GM12878 (cell line): ENCODE results near the gene COX15.

Source experiments
- ATF7 ChIP-seq: fragments of 450-650 bp; IDR thresholded peaks from 2 replicates; pipeline ENCODE4 v1.6.1; 2016; ENCODE audit warnings: low read depth, mild to moderate bottlenecking
- BRCA1 ChIP-seq: IDR thresholded peaks from 2 replicates; pipeline ENCODE4 v1.6.1; 2011; ENCODE audit warnings: low read depth, low read length, improper control_type of control experiment
- CTCF ChIP-seq, 3 experiments: IDR thresholded peaks in 2 of 3; conservative IDR thresholded peaks in 1 of 3; 2 replicates each; pipeline ENCODE4 v1.5.1; 2011; ENCODE audit warnings: low read depth in 3 of 3, low read length in 3 of 3, mild to moderate bottlenecking in 3 of 3, control low read depth in 2 of 3, moderate library complexity in 2 of 3, inconsistent platforms in 1 of 3, mixed read lengths in 1 of 3; ENCODE audit not compliant: control insufficient read depth in 2 of 3, insufficient read depth in 1 of 3; ENCODE audit errors: extremely low read depth in 1 of 3
- EZH2 ChIP-seq: IDR thresholded peaks from 2 replicates; pipeline ENCODE4 v1.6.1; 2012; ENCODE audit warnings: low read depth, mild to moderate bottlenecking, control low read depth, inconsistent platforms, low read length, borderline replicate concordance; ENCODE audit not compliant: control insufficient read depth
- FOXM1 ChIP-seq: IDR thresholded peaks from 2 replicates; pipeline ENCODE4 v1.6.1; 2012; ENCODE audit warnings: low read depth, mild to moderate bottlenecking, inconsistent platforms, low read length, moderate library complexity
- HDAC2 ChIP-seq: fragments of 200-600 bp; sonication (generic); IDR thresholded peaks from 2 replicates; pipeline ENCODE4 v1.6.1; 2017
- NBN ChIP-seq: fragments of 450-650 bp; IDR thresholded peaks from 2 replicates; pipeline ENCODE4 v1.6.1; 2016
- POLR2A ChIP-seq: IDR thresholded peaks from 2 replicates; pipeline ENCODE4 v1.6.1; 2011; ENCODE audit warnings: low read depth, mild to moderate bottlenecking, low read length
- POLR2AphosphoS5 ChIP-seq: IDR thresholded peaks from 2 replicates; pipeline ENCODE4 v1.6.1; 2011; ENCODE audit warnings: mild to moderate bottlenecking, low read length, inconsistent platforms
- PRDM15 ChIP-seq: fragments of 450-650 bp; formaldehyde crosslinking; IDR thresholded peaks from 2 replicates; pipeline ENCODE4 v1.4.0; 2020; ENCODE audit warnings: mild to moderate bottlenecking, moderate library complexity
- SIN3A ChIP-seq: IDR thresholded peaks from 2 replicates; pipeline ENCODE4 v1.6.1; 2012; ENCODE audit warnings: low read depth, low read length, improper control_type of control experiment
- ZNF24 ChIP-seq: fragments of 450-650 bp; IDR thresholded peaks from 2 replicates; pipeline ENCODE4 v1.6.1; 2017; ENCODE audit warnings: antibody characterized with exemption, mild to moderate bottlenecking
- ZNF274 ChIP-seq: IDR thresholded peaks from one replicate; pipeline ENCODE4 v1.8.0; 2011; ENCODE audit not compliant: insufficient read length, insufficient read depth
- ZNF384 ChIP-seq: IDR thresholded peaks from 2 replicates; pipeline ENCODE4 v1.6.1; 2012; ENCODE audit warnings: low read depth, mild to moderate bottlenecking, low read length, improper control_type of control experiment, borderline replicate concordance

GRCh38 chr10:99766302-99766681 is 34.4 kb upstream of the COX15 start:
- TF ChIP-seq HDAC2 (no peak), ATF7 (no peak), EZH2 (no peak), PRDM15 (CRISPR knock-in tag) (no peak), BRCA1 (no peak), CTCF (IDR thresholded peaks at IDR 0.05 in 2 of 3, conservative IDR thresholded peaks at IDR 0.05 in 1 of 3; ENCODE audit: control insufficient read depth in 2 of 3, extremely low read depth in 1 of 3, insufficient read depth in 1 of 3, low read depth in 3 of 3, low read length in 3 of 3) (no peak), NBN (no peak), ZNF274 (no peak), POLR2A (no peak), SIN3A (no peak), ZNF24 (no peak), POLR2AphosphoS5 (no peak), ZNF384 (peak; percentile 33; the same call in 1 of the 2 replicates), FOXM1 (no peak)
